OCI-LY1 (cell line): Measurements from ENCODE around the gene PRSS38.

Source experiments
- H2AFZ ChIP-seq: fragments of 200-600 bp; sonication (generic), shearing (Covaris generic); 2 replicates; pipeline ENCODE4 v1.6.0; 2014; ENCODE audit warnings: antibody characterized with exemption, mild to moderate bottlenecking, low read length
- H3F3A ChIP-seq: fragments of 200-600 bp; sonication (generic), shearing (Covaris generic); 2 replicates; pipeline ENCODE4 v1.6.0; 2014; ENCODE audit warnings: mild to moderate bottlenecking, antibody characterized with exemption, low read length, moderate library complexity; ENCODE audit not compliant: insufficient read depth
- H3K27ac ChIP-seq: fragments of 200-600 bp; sonication (generic); 2 replicates; pipeline ENCODE4 v1.5.1; 2014; ENCODE audit warnings: low read length, mixed run types, mild to moderate bottlenecking, low read depth; ENCODE audit not compliant: poor library complexity, severe bottlenecking
- H3K27me3 ChIP-seq: fragments of 200-600 bp; sonication (generic); 2 replicates; pipeline ENCODE4 v1.6.0; 2014; ENCODE audit warnings: antibody characterized with exemption, mild to moderate bottlenecking, low read length, moderate library complexity; ENCODE audit not compliant: insufficient read depth
- H3K36me3 ChIP-seq: fragments of 200-600 bp; sonication (generic); 2 replicates; pipeline ENCODE4 v1.6.1; 2014; ENCODE audit warnings: mild to moderate bottlenecking, antibody characterized with exemption, low read length, moderate library complexity, mixed read lengths; ENCODE audit not compliant: insufficient read depth
- H3K4me1 ChIP-seq: fragments of 200-600 bp; sonication (generic); 2 replicates; pipeline ENCODE4 v1.5.1; 2014; ENCODE audit warnings: mild to moderate bottlenecking, low read length, moderate library complexity; ENCODE audit not compliant: insufficient read depth, severe bottlenecking
- H3K4me2 ChIP-seq: fragments of 200-600 bp; sonication (generic), shearing (Covaris generic); 2 replicates; pipeline ENCODE4 v1.6.1; 2014; ENCODE audit warnings: low read length
- H3K4me3 ChIP-seq: fragments of 200-600 bp; sonication (generic); 2 replicates; pipeline ENCODE4 v1.5.1; 2014; ENCODE audit warnings: low read length, low read depth, mild to moderate bottlenecking, mixed read lengths; ENCODE audit not compliant: poor library complexity, severe bottlenecking
- H3K79me2 ChIP-seq: fragments of 200-600 bp; shearing (Covaris generic); 2 replicates; pipeline ENCODE4 v1.6.1; 2016; ENCODE audit warnings: mixed run types, low read length, mixed read lengths; ENCODE audit not compliant: insufficient read depth
- H3K9ac ChIP-seq: fragments of 200-600 bp; sonication (generic), shearing (Covaris generic); 2 replicates; pipeline ENCODE4 v1.6.1; 2014; ENCODE audit warnings: mild to moderate bottlenecking, low read length, mixed read lengths
- H3K9me2 ChIP-seq: fragments of 200-600 bp; sonication (generic), shearing (Covaris generic); 2 replicates; pipeline ENCODE4 v1.6.1; 2014; ENCODE audit warnings: low read depth, mild to moderate bottlenecking, low read length, mixed read lengths
- H3K9me3 ChIP-seq: fragments of 200-600 bp; shearing (Covaris generic); 2 replicates; pipeline ENCODE4 v1.6.1; 2014; ENCODE audit warnings: low read length, mixed read lengths
- H4K20me1 ChIP-seq: fragments of 200-600 bp; sonication (generic), shearing (Covaris generic); 2 replicates; pipeline ENCODE4 v1.6.0; 2016; ENCODE audit warnings: mild to moderate bottlenecking, low read length; ENCODE audit not compliant: insufficient read depth
- EZH2 ChIP-seq: fragments of 200-600 bp; sonication (generic), shearing (Covaris generic); IDR thresholded peaks from 2 replicates; pipeline ENCODE4 v1.8.0; 2017; ENCODE audit warnings: borderline replicate concordance, mixed run types, mild to moderate bottlenecking, antibody characterized with exemption, low read length, moderate library complexity, mixed read lengths
- TF ChIP-seq, protein P1 (sequence below): fragments of 200-600 bp; sonication (generic), shearing (Covaris generic); IDR thresholded peaks from 2 replicates; pipeline ENCODE4 v1.5.1; 2017; ENCODE audit warnings: mild to moderate bottlenecking, antibody characterized with exemption, low read length, moderate library complexity, mixed read lengths

Gene PRSS38

DNA sequence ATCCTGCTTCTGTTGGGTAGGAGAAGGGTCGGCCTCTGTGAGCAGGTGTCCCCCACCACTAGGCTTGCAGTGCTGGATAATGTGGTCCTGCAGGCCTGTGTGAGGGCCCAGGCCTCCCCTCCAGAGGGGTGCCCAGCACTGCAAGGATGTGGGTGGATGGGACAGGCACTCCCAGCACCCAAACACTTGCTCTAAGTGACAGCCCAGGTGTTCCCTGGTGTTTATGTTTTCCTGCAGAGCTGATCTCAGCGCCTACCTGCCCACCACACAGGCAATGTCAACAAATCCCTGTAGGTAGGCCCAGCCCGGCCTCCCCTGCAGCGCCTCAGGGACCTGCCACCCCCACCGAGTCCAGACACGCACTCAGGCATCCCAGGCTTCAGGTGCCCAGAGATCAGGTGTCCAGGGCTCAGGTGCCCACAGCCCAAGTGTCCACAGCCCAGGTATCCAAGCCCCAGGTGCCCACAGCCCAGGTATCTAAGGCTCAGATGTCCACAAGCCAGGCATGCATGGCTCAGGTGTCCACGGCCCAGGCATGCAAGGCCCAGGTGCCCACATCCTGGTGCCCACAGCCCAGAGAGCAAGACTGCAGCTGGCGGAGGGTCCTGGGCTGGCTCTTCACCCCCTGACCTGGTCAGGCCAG lies 73.0 kb downstream of the PRSS38 start:
- H3K9me2 ChIP-seq = no peaks in the 10 kb centered on the region
- no peak overlapping the region for H3K4me2 ChIP-seq
- H3K9me3 ChIP-seq = no peaks in the 10 kb centered on the region
- H4K20me1 ChIP-seq = no peaks in the 10 kb centered on the region
- H3K4me3 ChIP-seq = no peak overlapping the region
- no peaks in the 10 kb centered on the region for H3K27me3 ChIP-seq
- no peak overlapping the region for H3K27ac ChIP-seq
- no peaks in the 10 kb centered on the region for H3K36me3 ChIP-seq
- H3K4me1 ChIP-seq = no peaks in the 10 kb centered on the region
- H3K79me2 ChIP-seq = no peaks in the 10 kb centered on the region
- no peaks in the 10 kb centered on the region for H3F3A ChIP-seq
- H2AFZ ChIP-seq = no peak overlapping the region
- TF ChIP-seq, protein P1, sequence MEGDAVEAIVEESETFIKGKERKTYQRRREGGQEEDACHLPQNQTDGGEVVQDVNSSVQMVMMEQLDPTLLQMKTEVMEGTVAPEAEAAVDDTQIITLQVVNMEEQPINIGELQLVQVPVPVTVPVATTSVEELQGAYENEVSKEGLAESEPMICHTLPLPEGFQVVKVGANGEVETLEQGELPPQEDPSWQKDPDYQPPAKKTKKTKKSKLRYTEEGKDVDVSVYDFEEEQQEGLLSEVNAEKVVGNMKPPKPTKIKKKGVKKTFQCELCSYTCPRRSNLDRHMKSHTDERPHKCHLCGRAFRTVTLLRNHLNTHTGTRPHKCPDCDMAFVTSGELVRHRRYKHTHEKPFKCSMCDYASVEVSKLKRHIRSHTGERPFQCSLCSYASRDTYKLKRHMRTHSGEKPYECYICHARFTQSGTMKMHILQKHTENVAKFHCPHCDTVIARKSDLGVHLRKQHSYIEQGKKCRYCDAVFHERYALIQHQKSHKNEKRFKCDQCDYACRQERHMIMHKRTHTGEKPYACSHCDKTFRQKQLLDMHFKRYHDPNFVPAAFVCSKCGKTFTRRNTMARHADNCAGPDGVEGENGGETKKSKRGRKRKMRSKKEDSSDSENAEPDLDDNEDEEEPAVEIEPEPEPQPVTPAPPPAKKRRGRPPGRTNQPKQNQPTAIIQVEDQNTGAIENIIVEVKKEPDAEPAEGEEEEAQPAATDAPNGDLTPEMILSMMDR = no peak
- TF ChIP-seq EZH2 = no peak
- no peak overlapping the region for H3K9ac ChIP-seq

DNA sequence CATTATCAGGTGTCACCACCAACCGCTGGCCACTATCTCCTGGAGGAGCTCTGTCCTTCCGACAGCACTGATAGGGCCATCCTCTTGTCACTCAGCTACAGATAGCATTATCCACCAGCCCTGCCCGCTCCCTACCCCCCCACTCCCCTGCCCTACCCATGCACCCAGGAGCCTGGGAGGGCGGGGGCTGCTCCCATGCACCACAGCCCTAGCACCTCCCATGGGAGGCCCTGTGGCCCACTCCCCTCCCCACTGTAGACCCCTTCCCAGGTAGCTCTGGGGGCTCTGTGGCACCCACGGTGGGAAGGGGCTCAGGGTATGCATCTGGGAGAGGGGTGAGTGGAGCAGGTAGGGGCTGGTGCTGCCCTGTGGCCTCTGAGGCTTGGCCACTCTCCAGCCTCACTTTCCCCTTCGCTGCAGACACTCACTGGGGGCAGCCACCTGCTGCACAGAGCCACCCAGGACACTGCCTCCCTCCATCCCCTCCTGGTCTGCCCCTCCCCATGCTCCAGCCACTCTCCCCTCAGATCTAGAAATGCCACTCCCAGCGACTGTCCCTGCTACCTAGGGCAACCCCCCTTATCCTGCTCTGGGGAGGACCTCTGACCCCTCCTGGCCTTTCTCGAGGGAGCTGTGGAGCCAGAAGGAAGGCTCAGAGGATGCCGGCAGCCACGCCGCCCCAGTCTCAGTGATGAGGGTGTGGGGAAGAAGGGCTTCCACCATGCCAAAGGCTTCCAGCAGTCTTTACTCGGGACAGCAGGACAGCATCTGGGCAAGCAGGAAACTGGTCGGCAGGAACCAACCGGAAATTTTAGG lies 73.8 kb downstream of the PRSS38 start:
- H3K27ac ChIP-seq = no peak overlapping the region
- H3K9me2 ChIP-seq = no peaks in the 10 kb centered on the region
- H3K27me3 ChIP-seq = no peaks in the 10 kb centered on the region
- no peaks in the 10 kb centered on the region for H3K9me3 ChIP-seq
- TF ChIP-seq, protein P1 = no peak
- TF ChIP-seq EZH2 = no peak
- no peak overlapping the region for H2AFZ ChIP-seq
- no peak overlapping the region for H3K9ac ChIP-seq
- H3F3A ChIP-seq = no peaks in the 10 kb centered on the region
- H3K36me3 ChIP-seq = no peaks in the 10 kb centered on the region
- no peak overlapping the region for H3K4me2 ChIP-seq
- H3K79me2 ChIP-seq = no peaks in the 10 kb centered on the region
- H4K20me1 ChIP-seq = no peaks in the 10 kb centered on the region
- H3K4me1 ChIP-seq = no peaks in the 10 kb centered on the region
- no peak overlapping the region for H3K4me3 ChIP-seq

DNA sequence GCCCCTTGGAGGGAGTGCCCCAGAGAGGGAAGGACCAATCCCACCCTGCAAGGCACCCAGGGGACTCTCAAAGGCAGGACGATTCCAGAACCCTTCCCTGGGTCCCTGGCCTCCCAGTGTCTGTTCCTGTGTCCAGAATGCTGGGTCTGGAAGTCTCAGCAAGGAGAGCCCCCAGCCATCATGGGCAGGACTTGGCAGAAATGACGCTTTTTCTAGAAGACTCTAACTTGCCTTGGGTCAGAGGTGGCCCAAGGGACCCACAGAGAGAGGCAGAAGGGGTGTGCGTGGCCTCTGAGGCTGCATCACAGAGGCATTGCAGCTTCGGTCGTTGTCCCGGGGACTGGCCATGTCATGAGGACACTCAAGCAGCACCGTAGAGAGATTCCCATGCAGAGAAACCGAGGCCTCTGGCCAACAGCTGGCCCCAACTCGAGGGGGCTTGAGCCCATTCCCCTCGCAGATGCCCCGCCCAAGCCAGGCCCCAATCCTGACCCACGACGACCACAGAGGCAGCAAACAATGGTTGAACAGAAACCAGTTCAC lies 74.5 kb downstream of the PRSS38 start:
- Histone ChIP-seq H3K9me2 (no peaks in the 10 kb centered on the region), H2AFZ (no peak overlapping the region), H3K4me1 (no peaks in the 10 kb centered on the region), H3K27me3 (no peaks in the 10 kb centered on the region), H3K4me3 (no peak overlapping the region), H3K27ac (no peak overlapping the region), H3K9ac (no peak overlapping the region), H3F3A (no peaks in the 10 kb centered on the region), H3K36me3 (no peaks in the 10 kb centered on the region), H3K79me2 (no peaks in the 10 kb centered on the region), H3K4me2 (no peak overlapping the region), H4K20me1 (no peaks in the 10 kb centered on the region), H3K9me3 (no peaks in the 10 kb centered on the region)
- TF ChIP-seq, protein P1 = no peak
- TF ChIP-seq EZH2 = no peak
